PFSK-1 (cell line): ENCODE data around the gene LRRC8D.

Source experiments
- FOXP2 ChIP-seq: optimal IDR thresholded peaks from 2 replicates; pipeline ENCODE3; 2011; ENCODE audit warnings: borderline replicate concordance, control low read depth, inconsistent platforms; ENCODE audit not compliant: insufficient read depth; ENCODE audit errors: extremely low read length, extremely low read depth
- POLR2AphosphoS5 ChIP-seq: IDR thresholded peaks from 2 replicates; pipeline ENCODE4 v1.6.1; 2012; ENCODE audit warnings: low read depth, mild to moderate bottlenecking, control low read depth, low read length, moderate library complexity
- REST ChIP-seq, 2 experiments: IDR thresholded peaks; 2 replicates each; pipeline versions ENCODE4 v1.6.1 to v1.8.0; 2011 to 2012; ENCODE audit warnings: low read depth in 2 of 2, low read length in 2 of 2, control low read depth in 1 of 2, inconsistent platforms in 1 of 2, mild to moderate bottlenecking in 1 of 2, moderate library complexity in 1 of 2; ENCODE audit not compliant: insufficient read depth in 1 of 2
- SIN3A ChIP-seq: IDR thresholded peaks from 2 replicates; pipeline ENCODE4 v1.6.1; 2012; ENCODE audit warnings: mild to moderate bottlenecking, low read length, moderate library complexity, borderline replicate concordance; ENCODE audit not compliant: insufficient read depth
- TAF1 ChIP-seq: IDR thresholded peaks from 2 replicates; pipeline ENCODE4 v1.6.1; 2012; ENCODE audit warnings: low read length, control low read depth, borderline replicate concordance; ENCODE audit not compliant: insufficient read depth

Gene LRRC8D

GRCh38 chr1:89794406-89794805 lies 26.4 kb upstream of the LRRC8D start:
- TF ChIP-seq POLR2AphosphoS5: no peak
- no peak for TF ChIP-seq REST (IDR thresholded peaks at IDR 0.05; ENCODE audit: insufficient read depth in 1 of 2, low read depth in 2 of 2, low read length in 2 of 2)
- no peak for TF ChIP-seq FOXP2
- TF ChIP-seq TAF1: no peak
- TF ChIP-seq SIN3A: no peak

GRCh38 chr1:89799495-89799894 lies 21.3 kb upstream of the LRRC8D start:
- TF ChIP-seq SIN3A (no peak), POLR2AphosphoS5 (no peak), TAF1 (no peak), REST (IDR thresholded peaks at IDR 0.05; ENCODE audit: insufficient read depth in 1 of 2, low read depth in 2 of 2, low read length in 2 of 2) (no peak)

GRCh38 chr1:89800022-89800655 lies 20.7 kb upstream of the LRRC8D start:
- TF ChIP-seq REST (IDR thresholded peaks at IDR 0.05; ENCODE audit: insufficient read depth in 1 of 2, low read depth in 2 of 2, low read length in 2 of 2) (no peak), POLR2AphosphoS5 (no peak), TAF1 (no peak), FOXP2 (no peak), SIN3A (no peak)

DNA sequence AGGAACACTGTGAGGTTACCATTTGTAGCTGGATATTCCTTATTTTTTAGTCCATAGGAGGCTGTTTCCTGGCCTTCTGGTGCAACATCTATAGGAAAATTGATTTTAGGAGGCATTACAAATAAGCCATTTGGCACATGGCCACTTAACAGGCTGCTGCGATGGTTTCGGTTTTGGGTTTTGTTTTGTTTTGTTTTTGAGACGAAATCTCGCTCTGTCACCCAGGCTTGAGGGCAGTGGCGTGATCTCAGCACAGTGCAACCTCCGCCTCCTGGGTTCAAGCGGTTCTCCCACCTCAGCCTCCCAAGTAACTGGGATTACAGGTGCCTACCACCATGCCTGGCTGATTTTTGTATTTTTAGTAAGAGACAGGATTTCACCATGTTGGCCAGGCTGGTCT lies 20.1 kb upstream of the LRRC8D start:
- no peak for TF ChIP-seq SIN3A
- TF ChIP-seq POLR2AphosphoS5: no peak
- no peak for TF ChIP-seq REST (IDR thresholded peaks at IDR 0.05; ENCODE audit: insufficient read depth in 1 of 2, low read depth in 2 of 2, low read length in 2 of 2)
- TF ChIP-seq FOXP2: no peak
- TF ChIP-seq TAF1: no peak

DNA sequence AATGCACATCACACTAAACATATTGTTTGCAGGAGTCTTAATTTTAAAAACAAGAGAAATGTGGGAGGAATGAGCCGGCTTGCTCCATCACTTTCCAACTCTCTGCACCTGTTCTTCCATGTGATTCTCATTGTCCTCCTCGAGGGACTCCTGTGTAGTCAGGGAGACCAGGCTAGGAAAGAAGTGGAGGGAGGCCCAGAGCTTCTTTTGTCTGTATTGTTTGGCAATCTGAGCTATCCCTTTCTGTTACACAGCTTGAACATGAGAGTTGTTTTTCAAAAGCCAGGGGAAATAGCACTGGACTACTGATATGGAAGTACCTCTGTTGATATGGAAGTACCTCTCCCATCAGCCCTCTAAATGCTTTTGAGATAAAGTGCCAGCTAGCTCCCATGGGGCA lies 18.8 kb upstream of the LRRC8D start:
- no peak for TF ChIP-seq REST (IDR thresholded peaks at IDR 0.05; ENCODE audit: insufficient read depth in 1 of 2, low read depth in 2 of 2, low read length in 2 of 2)
- no peak for TF ChIP-seq POLR2AphosphoS5
- no peak for TF ChIP-seq SIN3A
- no peak for TF ChIP-seq TAF1
- no peak for TF ChIP-seq FOXP2
